ENCODE measurements around the gene PPP2R2D.

Gene PPP2R2D

GRCh38 chr10:131968949-131969348 lies 68.1 kb downstream of the PPP2R2D start:
- no peak for DNase-seq
- peaks cover 0 to 6% (median 0%) of the 10 kb centered on the region in 4 experiments for H3K4me1 ChIP-seq (ENCODE audit: control extremely low read depth in 1 of 4, control insufficient read depth in 4 of 4, insufficient read depth in 4 of 4, low read length in 3 of 4)
- peaks cover 4 to 34% (median 23%) of the 10 kb centered on the region in 4 experiments for H3K36me3 ChIP-seq (ENCODE audit: control insufficient read depth in 4 of 4, insufficient read depth in 4 of 4, low read length in 3 of 4)
- no peaks in the 10 kb centered on the region for H3K9me3 ChIP-seq (ENCODE audit: control extremely low read depth in 1 of 5, control insufficient read depth in 4 of 5, insufficient read depth in 2 of 5, low read depth in 1 of 5, low read length in 4 of 5)
- H3K27me3 ChIP-seq (replicated peaks in 2 of 5; ENCODE audit: control insufficient read depth in 4 of 5, insufficient read depth in 5 of 5, low read length in 4 of 5) = no peaks in the 10 kb centered on the region
- WGBS (ENCODE audit: insufficient coverage) = 96% methylated on average over 11 of the region's 13 CpGs
- no peak overlapping the region for H3K27ac ChIP-seq (ENCODE audit: insufficient read depth in 1 of 2, low read depth in 1 of 2, low read length in 2 of 2, poor library complexity in 1 of 2, severe bottlenecking in 2 of 2)
- H3K4me3 ChIP-seq (ENCODE audit: control insufficient read depth in 1 of 7, extremely low read depth in 1 of 7, insufficient read depth in 4 of 7, low read depth in 2 of 7, low read length in 6 of 7) = no peak overlapping the region
- ChIA-PET POLR2A (no interaction called here), CTCF (no interaction called here)

GRCh38 chr10:131970946-131971345 lies 70.1 kb downstream of the PPP2R2D start:
- CTCF ChIA-PET = interaction anchor here (1.3 kb wide), 1 partner anchor 24 kb away, joined by 3 read pairs; no protein-coding TSS in a partner anchor
- H3K36me3 ChIP-seq (ENCODE audit: control insufficient read depth in 4 of 4, insufficient read depth in 4 of 4, low read length in 3 of 4) = peaks cover 4 to 33% (median 20%) of the 10 kb centered on the region in 4 experiments

GRCh38 chr10:131971591-131971990 lies 70.8 kb downstream of the PPP2R2D start:
- no peak overlapping the region for H3K27ac ChIP-seq (ENCODE audit: insufficient read depth in 1 of 2, low read depth in 1 of 2, low read length in 2 of 2, poor library complexity in 1 of 2, severe bottlenecking in 2 of 2)
- ChIA-PET CTCF (interaction anchor here (1.3 kb wide), 1 partner anchor 24 kb away, joined by 3 read pairs; no protein-coding TSS in a partner anchor), POLR2A (no interaction called here)
- H3K4me3 ChIP-seq (ENCODE audit: control insufficient read depth in 1 of 7, extremely low read depth in 1 of 7, insufficient read depth in 4 of 7, low read depth in 2 of 7, low read length in 6 of 7) = no peak overlapping the region
- no peaks in the 10 kb centered on the region for H3K9me3 ChIP-seq (ENCODE audit: control extremely low read depth in 1 of 5, control insufficient read depth in 4 of 5, insufficient read depth in 2 of 5, low read depth in 1 of 5, low read length in 4 of 5)
- DNase-seq = no peak
- 100% methylated on average over 2 of the region's 7 CpGs for WGBS (ENCODE audit: insufficient coverage)
- peaks cover 2 to 30% (median 20%) of the 10 kb centered on the region in 4 experiments for H3K36me3 ChIP-seq (ENCODE audit: control insufficient read depth in 4 of 4, insufficient read depth in 4 of 4, low read length in 3 of 4)
- peaks cover 0 to 6% (median 0%) of the 10 kb centered on the region in 4 experiments for H3K4me1 ChIP-seq (ENCODE audit: control extremely low read depth in 1 of 4, control insufficient read depth in 4 of 4, insufficient read depth in 4 of 4, low read length in 3 of 4)
- no peaks in the 10 kb centered on the region for H3K27me3 ChIP-seq (replicated peaks in 2 of 5; ENCODE audit: control insufficient read depth in 4 of 5, insufficient read depth in 5 of 5, low read length in 4 of 5)

More at GRCh38 chr10:131970946-131971345, 70.1 kb downstream of the PPP2R2D start:
- Histone ChIP-seq H3K4me1 (ENCODE audit: control extremely low read depth in 1 of 4, control insufficient read depth in 4 of 4, insufficient read depth in 4 of 4, low read length in 3 of 4) (peaks cover 0 to 6% (median 0%) of the 10 kb centered on the region in 4 experiments), H3K27me3 (replicated peaks in 2 of 5; ENCODE audit: control insufficient read depth in 4 of 5, insufficient read depth in 5 of 5, low read length in 4 of 5) (no peaks in the 10 kb centered on the region), H3K4me3 (ENCODE audit: control insufficient read depth in 1 of 7, extremely low read depth in 1 of 7, insufficient read depth in 4 of 7, low read depth in 2 of 7, low read length in 6 of 7) (no peak overlapping the region), H3K9me3 (ENCODE audit: control extremely low read depth in 1 of 5, control insufficient read depth in 4 of 5, insufficient read depth in 2 of 5, low read depth in 1 of 5, low read length in 4 of 5) (no peaks in the 10 kb centered on the region), H3K27ac (ENCODE audit: insufficient read depth in 1 of 2, low read depth in 1 of 2, low read length in 2 of 2, poor library complexity in 1 of 2, severe bottlenecking in 2 of 2) (no peak overlapping the region)
- 97% methylated on average over 18 of the region's 18 CpGs for WGBS (ENCODE audit: insufficient coverage)
- POLR2A ChIA-PET = no interaction called here
- DNase-seq = no peak

- Histone ChIP-seq H3K9me3 (ENCODE audit: control extremely low read depth in 1 of 5, control insufficient read depth in 4 of 5, insufficient read depth in 2 of 5, low read depth in 1 of 5, low read length in 4 of 5) (no peaks in the 10 kb centered on the region), H3K36me3 (ENCODE audit: control insufficient read depth in 4 of 4, insufficient read depth in 4 of 4, low read length in 3 of 4) (peaks cover 0 to 30% (median 20%) of the 10 kb centered on the region in 4 experiments), H3K27ac (ENCODE audit: insufficient read depth in 1 of 2, low read depth in 1 of 2, low read length in 2 of 2, poor library complexity in 1 of 2, severe bottlenecking in 2 of 2) (no peak overlapping the region), H3K27me3 (replicated peaks in 2 of 5; ENCODE audit: control insufficient read depth in 4 of 5, insufficient read depth in 5 of 5, low read length in 4 of 5) (no peaks in the 10 kb centered on the region), H3K4me3 (ENCODE audit: control insufficient read depth in 1 of 7, extremely low read depth in 1 of 7, insufficient read depth in 4 of 7, low read depth in 2 of 7, low read length in 6 of 7) (no peak overlapping the region), H3K4me1 (ENCODE audit: control extremely low read depth in 1 of 4, control insufficient read depth in 4 of 4, insufficient read depth in 4 of 4, low read length in 3 of 4) (peaks cover 0 to 6% (median 0%) of the 10 kb centered on the region in 4 experiments)
- CTCF ChIA-PET = interaction anchor here (1.0 to 1.3 kb wide), 2 partner anchors 25 to 87 kb away, joined by 3 read pairs; no protein-coding TSS in a partner anchor
- POLR2A ChIA-PET = no interaction called here
- no peak for DNase-seq
- 83% methylated on average over 9 of the region's 11 CpGs for WGBS (ENCODE audit: insufficient coverage)
These were observed 71.8 kb downstream of the PPP2R2D start for GRCh38 chr10:131972474-131973071.

GRCh38 chr10:131973160-131973951 lies 72.5 kb downstream of the PPP2R2D start:
- no peak overlapping the region for H3K4me3 ChIP-seq (ENCODE audit: control insufficient read depth in 1 of 7, extremely low read depth in 1 of 7, insufficient read depth in 4 of 7, low read depth in 2 of 7, low read length in 6 of 7)
- WGBS (ENCODE audit: insufficient coverage) = 96% methylated on average over 30 of the region's 34 CpGs
- H3K4me1 ChIP-seq (ENCODE audit: control extremely low read depth in 1 of 4, control insufficient read depth in 4 of 4, insufficient read depth in 4 of 4, low read length in 3 of 4) = peaks cover 0 to 6% (median 0%) of the 10 kb centered on the region in 4 experiments
- ChIA-PET POLR2A (no interaction called here), CTCF (interaction anchor here (1.0 kb wide), 1 partner anchor 88 kb away, joined by 3 read pairs; no protein-coding TSS in a partner anchor)
- peaks cover 0 to 30% (median 20%) of the 10 kb centered on the region in 4 experiments for H3K36me3 ChIP-seq (ENCODE audit: control insufficient read depth in 4 of 4, insufficient read depth in 4 of 4, low read length in 3 of 4)
- no peaks in the 10 kb centered on the region for H3K9me3 ChIP-seq (ENCODE audit: control extremely low read depth in 1 of 5, control insufficient read depth in 4 of 5, insufficient read depth in 2 of 5, low read depth in 1 of 5, low read length in 4 of 5)
- no peaks in the 10 kb centered on the region for H3K27me3 ChIP-seq (replicated peaks in 2 of 5; ENCODE audit: control insufficient read depth in 4 of 5, insufficient read depth in 5 of 5, low read length in 4 of 5)
- no peak overlapping the region for H3K27ac ChIP-seq (ENCODE audit: insufficient read depth in 1 of 2, low read depth in 1 of 2, low read length in 2 of 2, poor library complexity in 1 of 2, severe bottlenecking in 2 of 2)
- DNase-seq = no peak

- ChIA-PET CTCF (no interaction called here), POLR2A (no interaction called here)
- peaks cover 0 to 23% (median 16%) of the 10 kb centered on the region in 4 experiments for H3K36me3 ChIP-seq (ENCODE audit: control insufficient read depth in 4 of 4, insufficient read depth in 4 of 4, low read length in 3 of 4)
- H3K4me3 ChIP-seq (ENCODE audit: control insufficient read depth in 1 of 7, extremely low read depth in 1 of 7, insufficient read depth in 4 of 7, low read depth in 2 of 7, low read length in 6 of 7) = no peak overlapping the region
- 100% methylated on average over 13 of the region's 14 CpGs for WGBS (ENCODE audit: insufficient coverage)
- no peak overlapping the region for H3K27ac ChIP-seq (ENCODE audit: insufficient read depth in 1 of 2, low read depth in 1 of 2, low read length in 2 of 2, poor library complexity in 1 of 2, severe bottlenecking in 2 of 2)
- peaks cover 0 to 6% (median 0%) of the 10 kb centered on the region in 4 experiments for H3K4me1 ChIP-seq (ENCODE audit: control extremely low read depth in 1 of 4, control insufficient read depth in 4 of 4, insufficient read depth in 4 of 4, low read length in 3 of 4)
- no peaks in the 10 kb centered on the region for H3K9me3 ChIP-seq (ENCODE audit: control extremely low read depth in 1 of 5, control insufficient read depth in 4 of 5, insufficient read depth in 2 of 5, low read depth in 1 of 5, low read length in 4 of 5)
- DNase-seq = no peak
- H3K27me3 ChIP-seq (replicated peaks in 2 of 5; ENCODE audit: control insufficient read depth in 4 of 5, insufficient read depth in 5 of 5, low read length in 4 of 5) = peaks cover 0 to 6% (median 0%) of the 10 kb centered on the region in 5 experiments
These were observed 73.4 kb downstream of the PPP2R2D start for GRCh38 chr10:131974034-131974817.

Measured in common myeloid progenitor, CD34-positive (primary cell).